HepG2 (cell line): Measurements from ENCODE around the gene ARL2. TPM values are rescaled to one million over a fixed set of nuclear protein-coding genes. Genes with fewer than 3 reads are reported as not detected.

Experiments used
- AGO2 ChIP-seq: fragments of 200-400 bp; formaldehyde crosslinking; optimal IDR thresholded peaks from 2 replicates; pipeline ENCODE3; 2017; ENCODE audit warnings: mild to moderate bottlenecking, low read depth, low read length, moderate library complexity
- ESRRA ChIP-seq: sonication (generic); formaldehyde crosslinking; IDR thresholded peaks from 2 replicates; pipeline ENCODE4 v1.5.1; 2020; ENCODE audit warnings: mild to moderate bottlenecking, low read depth, missing genetic modification reagents
- ETS1 ChIP-seq: sonication (generic); formaldehyde crosslinking; IDR thresholded peaks from 2 replicates; pipeline ENCODE4 v1.4.0; 2020; ENCODE audit warnings: missing genetic modification reagents
- HNF1A ChIP-seq, 2 experiments: sonication (generic) in 1 of 2; formaldehyde crosslinking in 1 of 2; IDR thresholded peaks; 2 replicates each; pipeline versions ENCODE4 v1.4.0 to v1.6.1; 2016 to 2020; ENCODE audit warnings: borderline replicate concordance in 1 of 2, low read depth in 1 of 2, mild to moderate bottlenecking in 1 of 2, missing genetic modification reagents in 1 of 2
- HNRNPH1 ChIP-seq: fragments of 200-400 bp; formaldehyde crosslinking; optimal IDR thresholded peaks from 2 replicates; pipeline ENCODE3; 2017; ENCODE audit warnings: mild to moderate bottlenecking, low read depth, low read length
- KDM3A ChIP-seq: IDR thresholded peaks from 2 replicates; pipeline ENCODE4 v1.6.1; 2018; ENCODE audit warnings: low read depth, missing compliant biosample characterization
- PAF1 ChIP-seq: IDR thresholded peaks from 2 replicates; pipeline ENCODE4 v1.6.1; 2016; ENCODE audit warnings: missing genetic modification reagents, missing compliant biosample characterization
- PHF8 ChIP-seq: sonication (generic); formaldehyde crosslinking; IDR thresholded peaks from 2 replicates; pipeline ENCODE4 v1.5.0; 2020; ENCODE audit warnings: missing genetic modification reagents
- RAD51 ChIP-seq: fragments of 450-650 bp; IDR thresholded peaks from 2 replicates; pipeline ENCODE4 v1.6.1; 2016; ENCODE audit warnings: borderline replicate concordance
- YEATS4 ChIP-seq: sonication (generic); formaldehyde crosslinking; IDR thresholded peaks from 2 replicates; pipeline ENCODE4 v1.4.0; 2020; ENCODE audit warnings: missing genetic modification reagents, borderline replicate concordance
- YY1 ChIP-seq: IDR thresholded peaks from 2 replicates; pipeline ENCODE4 v1.6.1; 2011; ENCODE audit warnings: low read length, low read depth, moderate library complexity, mild to moderate bottlenecking; ENCODE audit not compliant: insufficient read depth, insufficient replicate concordance
- ZFP36L1 ChIP-seq: sonication (generic); formaldehyde crosslinking; IDR thresholded peaks from 2 replicates; pipeline ENCODE4 v1.8.0; 2022; ENCODE audit warnings: mild to moderate bottlenecking, missing genetic modification reagents, moderate library complexity
- ZNF143 ChIP-seq: sonication (generic); formaldehyde crosslinking; IDR thresholded peaks from 2 replicates; pipeline ENCODE4 v1.4.0; 2020; ENCODE audit warnings: missing genetic modification reagents
- ZNF276 ChIP-seq: sonication (generic); formaldehyde crosslinking; IDR thresholded peaks from 2 replicates; pipeline ENCODE4 v1.4.0; 2020; ENCODE audit warnings: mild to moderate bottlenecking, low read depth, missing genetic modification reagents
- ZNF335 ChIP-seq: sonication (generic); formaldehyde crosslinking; IDR thresholded peaks from 2 replicates; pipeline ENCODE4 v1.4.0; 2020; ENCODE audit warnings: missing genetic modification reagents
- ZNF607 ChIP-seq: sonication (generic); formaldehyde crosslinking; IDR thresholded peaks from 2 replicates; pipeline ENCODE4 v1.5.1; 2020; ENCODE audit warnings: missing genetic modification reagents, mild to moderate bottlenecking, borderline replicate concordance
- ZNF770 ChIP-seq: sonication (generic); formaldehyde crosslinking; IDR thresholded peaks from 2 replicates; pipeline ENCODE4 v1.5.0; 2020; ENCODE audit warnings: mild to moderate bottlenecking, missing genetic modification reagents
- ZSCAN30 ChIP-seq: sonication (generic); formaldehyde crosslinking; IDR thresholded peaks from 2 replicates; pipeline ENCODE4 v1.5.0; 2020; ENCODE audit warnings: mild to moderate bottlenecking, missing genetic modification reagents
- polyA plus RNA-seq, 8 experiments: library from polyadenylated mRNA; depleted of rRNA in 3 of 8; stranded (reverse) in 7 of 8; unstranded in 1 of 8; fragments of >200 nt; fragmentation: Illumina TruSeq in 4 of 8; extraction: Trizol in 4 of 8; gene quantifications; 2 replicates each; pipeline versions ENCODE4 v1.2.1 to v1.2.3, GENCODE V29; 2011 to 2016; ENCODE audit warnings: low read depth in 4 of 8, missing spikeins in 1 of 8, mixed read lengths in 1 of 8; ENCODE audit not compliant: insufficient read depth in 1 of 8
- total RNA-seq, 5 experiments: library from RNA; depleted of rRNA; stranded (reverse); fragments of >200 nt; fragmentation: Illumina TruSeq; extraction: Trizol; gene quantifications; 2 replicates each; pipeline ENCODE4 v1.2.3, GENCODE V29; 2016; ENCODE audit warnings: low read depth in 1 of 5

ARL2 gene
- total and polyA plus RNA-seq, 2 of the 13 experiments (the other 11 are each of a cell fraction or from before 2014, with no cell fraction given): 82.9 to 84.4 TPM

- no peak for TF ChIP-seq ZNF607 (CRISPR knock-in tag)
- TF ChIP-seq KDM3A: no peak
- no peak for TF ChIP-seq PAF1 (CRISPR knock-in tag)
- TF ChIP-seq HNF1A (IDR thresholded peaks at IDR 0.05; ENCODE audit: low read depth): no peak
- no peak for TF ChIP-seq HNF1A (CRISPR knock-in tag; IDR thresholded peaks at IDR 0.05; ENCODE audit: borderline replicate concordance)
- no peak for TF ChIP-seq ZNF276 (CRISPR knock-in tag)
- TF ChIP-seq ETS1 (CRISPR knock-in tag): no peak
- no peak for TF ChIP-seq ZSCAN30 (CRISPR knock-in tag)
- TF ChIP-seq ZNF143 (CRISPR knock-in tag): 0 out of 2 replicates have a peak, but pooled peaks have one; percentile 11
- TF ChIP-seq PHF8 (CRISPR knock-in tag): no peak
- no peak for TF ChIP-seq ZNF335 (CRISPR knock-in tag)
- TF ChIP-seq YY1: peak; percentile 38
- TF ChIP-seq RAD51: no peak
- no peak for TF ChIP-seq HNRNPH1
- no peak for TF ChIP-seq ZFP36L1
- TF ChIP-seq ESRRA (CRISPR knock-in tag): no peak
- no peak for TF ChIP-seq YEATS4 (CRISPR knock-in tag)
- TF ChIP-seq AGO2: no peak
- TF ChIP-seq ZNF770 (CRISPR knock-in tag): no peak
Measured at GRCh38 chr11:65060913-65061408, 47.0 kb downstream of the ARL2 start (continued).
